Stimulated activated CD4-positive, alpha-beta T cell treated with anti-CD3 and anti-CD28 coated beads, Interleukin-15, amount 100 ng/mL, for 1 hour (primary cell): ENCODE measurements around the gene SH3YL1.

Source experiments
- DNase-seq, 2 donors: peaks; one replicate each; pipeline ENCODE4 v3.0.0-alpha.2; 2020; ENCODE audit warnings: low read depth in 1 of 2, low spot score in 1 of 2

SH3YL1 gene

DNA sequence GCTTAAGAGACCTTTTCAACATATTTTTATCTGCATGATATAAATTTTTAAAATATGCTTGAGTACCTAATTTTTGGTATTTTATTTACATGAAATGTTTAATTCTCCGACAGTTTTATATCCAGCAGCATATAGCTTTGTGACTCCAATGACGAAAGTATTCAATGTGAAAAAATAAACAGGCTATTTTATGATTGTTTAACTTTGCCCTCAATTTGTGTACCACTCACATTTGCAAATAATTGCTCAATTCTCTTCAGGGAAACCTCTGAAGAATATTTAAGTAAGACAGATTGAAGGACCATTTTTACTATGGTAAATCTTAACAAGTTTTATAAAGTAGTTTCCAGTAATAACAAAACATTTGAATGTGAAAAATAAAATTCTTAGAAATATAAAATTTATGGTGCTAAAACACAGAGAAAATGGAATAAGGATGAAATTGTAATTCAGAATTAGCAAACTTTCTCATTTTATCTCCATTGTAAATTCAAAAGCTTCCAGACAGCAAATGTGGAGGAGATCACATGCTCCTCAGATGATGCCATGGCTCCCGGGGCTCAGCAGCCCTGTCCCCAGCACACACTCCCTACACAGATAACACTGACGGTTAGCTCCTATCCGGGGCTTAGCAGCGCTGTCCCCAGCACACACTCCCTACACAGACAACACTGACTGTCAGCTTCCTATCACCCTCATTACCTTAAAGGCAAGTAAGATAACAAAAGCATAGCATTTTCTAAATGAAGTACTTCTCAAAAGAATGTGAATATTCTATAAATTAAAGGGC is 39.7 kb downstream of the SH3YL1 start:
- no peak for DNase-seq

DNA sequence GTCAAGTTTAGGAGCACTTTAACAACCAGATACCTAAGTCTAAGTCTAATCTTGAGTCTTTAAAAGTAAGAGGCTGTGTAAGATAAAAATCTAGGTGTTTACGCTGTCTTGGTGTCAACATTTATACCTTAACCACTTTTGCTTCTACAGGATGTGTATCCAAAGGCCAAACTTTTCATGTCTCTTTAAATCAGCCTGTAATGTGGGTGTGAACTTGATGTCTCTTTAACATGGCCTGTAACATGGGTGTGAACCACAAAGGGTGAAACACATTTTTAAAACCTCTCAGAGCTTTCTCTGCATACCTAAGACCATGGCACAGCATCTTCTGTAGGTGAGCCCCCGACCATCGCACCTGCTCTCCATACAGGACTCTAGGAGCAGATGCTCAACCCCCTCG is 40.4 kb downstream of the SH3YL1 start:
- no peak for DNase-seq

DNA sequence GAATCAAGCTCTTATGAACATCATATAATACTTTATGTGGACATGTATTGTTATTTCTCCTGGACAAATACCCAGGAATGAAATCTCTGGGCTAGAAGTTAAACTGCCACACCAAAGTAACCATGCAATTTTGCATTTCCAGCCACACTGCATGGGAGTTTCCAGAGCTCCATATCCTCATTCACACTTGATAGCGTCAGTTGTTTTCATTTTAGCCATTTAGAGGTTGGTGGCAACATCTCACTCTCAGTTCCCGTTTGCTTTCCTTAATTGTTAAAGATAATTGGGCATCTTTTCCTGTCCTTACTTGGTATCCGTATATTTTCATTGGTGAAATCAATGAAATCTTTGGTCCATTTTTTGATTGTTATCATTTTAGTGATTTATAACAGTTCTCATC is 47.8 kb downstream of the SH3YL1 start:
- DNase-seq = no peak

DNA sequence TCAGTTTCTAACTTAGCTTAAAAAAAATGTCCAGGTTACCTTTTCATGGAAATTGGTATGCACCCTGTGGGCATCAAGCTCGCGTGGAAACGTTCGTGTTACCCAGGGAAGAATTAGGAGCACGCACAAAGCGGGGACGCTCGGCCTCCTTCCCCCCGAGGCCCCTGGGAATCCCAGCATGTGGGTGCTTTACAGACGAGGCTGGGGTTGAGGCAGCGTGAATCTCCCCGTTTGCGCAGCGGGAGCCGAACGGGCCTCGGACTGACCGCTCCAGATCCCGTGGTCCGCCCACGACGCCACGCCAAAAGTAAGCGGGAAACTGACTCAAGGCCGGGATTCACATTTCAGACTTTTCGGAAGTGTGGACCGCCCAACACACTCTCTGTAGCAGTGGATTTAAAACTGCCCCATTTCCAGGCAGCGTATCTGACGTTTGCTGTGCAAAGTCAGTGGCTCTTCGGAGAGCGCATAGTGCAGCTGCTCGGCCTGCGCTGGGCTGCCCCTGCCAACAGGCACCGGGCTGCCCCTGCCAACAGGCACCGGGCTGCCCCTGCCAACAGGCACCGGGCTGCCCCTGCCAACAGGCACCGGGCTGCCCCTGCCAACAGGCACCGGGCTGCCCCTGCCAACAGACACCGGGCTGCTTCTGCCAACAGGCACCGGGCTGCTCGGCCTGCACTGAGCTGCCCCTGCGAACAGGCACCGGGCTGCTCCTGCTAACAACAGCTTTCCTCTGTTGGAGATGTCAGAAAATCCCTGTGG is 49.7 kb downstream of the SH3YL1 start:
- no peak for DNase-seq

DNA sequence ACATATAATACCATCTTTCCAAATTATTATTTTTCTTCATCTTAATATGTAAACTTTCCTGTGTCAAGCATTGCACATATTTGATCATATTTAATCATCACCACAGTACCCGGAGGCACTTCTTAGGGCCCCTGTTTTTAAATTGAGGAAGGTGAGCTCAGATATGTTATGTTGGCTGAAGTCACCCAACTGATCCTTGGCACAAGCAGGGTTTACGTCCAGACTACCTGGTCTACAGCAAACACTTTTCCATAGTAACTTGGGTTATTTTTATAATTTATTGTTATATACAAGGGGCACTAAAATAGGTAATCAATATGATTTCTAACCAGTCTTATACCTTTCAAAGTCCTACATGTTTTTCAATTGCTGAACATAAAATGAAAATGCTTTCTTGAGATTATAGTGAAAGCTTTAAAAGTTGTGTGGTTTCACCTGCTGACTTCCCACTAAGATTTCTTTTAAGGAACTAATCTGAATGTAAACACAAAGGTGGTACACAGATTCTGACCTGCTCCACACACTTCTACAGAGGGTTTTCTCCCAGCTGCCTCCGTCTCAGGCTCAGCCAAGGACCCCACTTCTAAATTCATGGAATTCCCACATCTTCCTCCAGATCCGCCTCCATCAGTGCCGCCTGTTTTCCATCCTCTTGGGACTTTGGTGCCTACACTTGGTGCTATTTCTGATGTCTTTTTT is 52.2 kb downstream of the SH3YL1 start:
- DNase-seq = no peak

DNA sequence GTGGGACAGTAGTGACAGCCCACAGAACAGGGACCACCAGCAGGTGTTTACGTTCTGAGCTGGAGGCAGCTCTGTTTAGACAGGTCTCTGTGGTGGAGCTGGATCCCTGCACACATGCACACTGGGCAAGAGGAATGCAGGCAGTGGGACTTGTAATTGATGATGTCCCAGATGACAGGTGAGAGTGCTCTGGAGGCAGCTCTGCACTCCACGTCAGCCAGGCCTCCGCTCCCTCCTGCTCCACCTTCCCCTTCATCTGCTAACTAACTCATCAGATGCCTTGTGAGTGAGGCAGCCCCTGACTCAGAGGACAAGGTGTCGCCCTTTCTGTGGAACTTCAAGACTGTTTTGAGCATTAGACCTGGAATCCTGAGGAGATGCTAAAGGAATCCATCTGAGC is 53.2 kb downstream of the SH3YL1 start:
- no peak for DNase-seq

DNA sequence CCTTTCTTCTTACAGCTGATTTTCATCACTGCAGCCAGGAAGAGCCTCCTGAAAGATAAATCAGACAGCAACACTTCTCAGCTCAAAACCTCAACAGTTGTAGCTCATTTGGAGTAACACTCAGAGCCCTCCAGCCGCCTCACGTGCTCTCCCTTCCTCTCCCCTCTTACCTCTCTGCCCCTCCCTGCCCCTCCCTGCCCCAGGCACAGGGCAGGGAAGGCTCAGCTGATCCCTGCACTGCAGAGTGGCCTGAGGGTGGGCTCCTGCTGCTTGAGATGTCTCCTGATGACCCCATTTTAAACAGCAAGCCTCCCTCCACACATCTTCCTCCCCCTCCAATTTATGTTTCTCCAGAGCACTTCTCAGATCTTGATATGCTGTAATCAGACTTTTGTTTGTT is 54.4 kb downstream of the SH3YL1 start:
- DNase-seq = no peak

DNA sequence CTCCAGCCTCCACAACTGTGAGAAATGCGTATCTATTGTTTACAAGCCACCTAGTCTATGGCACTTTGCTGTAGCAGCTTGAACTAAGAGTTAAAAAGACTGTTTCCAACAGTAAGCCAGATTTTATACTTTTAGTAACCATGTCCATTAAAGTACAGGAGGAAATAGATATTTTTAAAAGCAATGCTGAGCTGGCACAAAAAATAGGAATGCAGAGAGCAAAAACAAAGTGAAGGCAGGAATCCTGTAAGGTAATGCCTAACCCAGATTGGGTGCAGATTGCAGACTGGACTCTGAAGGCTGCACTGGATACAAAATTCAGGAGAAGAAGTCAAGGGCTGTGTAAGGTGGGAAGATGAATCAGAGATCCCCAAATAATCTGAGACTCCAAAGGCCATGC is 55.5 kb downstream of the SH3YL1 start:
- DNase-seq = no peak

DNA sequence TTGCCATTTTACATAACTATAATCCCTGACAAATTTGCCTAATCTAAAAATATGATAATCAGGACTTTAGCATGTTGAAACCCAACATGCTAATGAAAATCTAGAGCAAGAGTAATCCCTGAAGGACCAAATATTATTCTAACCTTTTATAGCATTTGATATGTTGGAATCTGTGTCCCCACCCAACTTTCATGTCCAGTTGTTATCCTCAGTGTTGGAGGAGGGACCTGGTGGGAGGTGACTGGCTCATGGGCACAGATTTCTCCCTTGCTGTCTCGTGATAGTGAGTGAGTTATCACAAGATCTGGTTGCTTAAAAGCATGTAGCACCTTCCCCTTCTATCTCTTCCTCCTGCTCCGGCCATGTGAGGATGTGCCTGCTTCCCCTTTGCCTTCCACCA is 59.8 kb downstream of the SH3YL1 start:
- no peak for DNase-seq

DNA sequence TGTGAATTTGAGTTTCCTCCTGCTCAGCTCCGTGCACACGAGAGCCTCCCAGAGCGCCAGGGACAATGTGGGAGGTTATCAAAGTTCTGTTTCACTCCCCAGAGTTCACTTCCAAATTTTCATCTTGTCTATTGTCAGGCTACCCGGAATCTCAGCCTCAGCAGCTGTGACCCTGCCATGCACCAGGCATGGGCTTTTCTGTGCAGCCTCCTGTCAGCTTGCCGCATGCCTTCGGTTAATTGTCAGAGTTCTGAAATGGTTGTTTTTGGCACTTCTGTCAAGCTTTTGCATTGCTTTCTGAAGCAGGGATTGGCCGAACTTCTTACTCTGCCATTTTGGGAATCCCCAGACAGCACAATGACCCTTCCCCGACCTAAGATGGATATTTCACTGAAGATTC is 60.4 kb downstream of the SH3YL1 start:
- DNase-seq = no peak

DNA sequence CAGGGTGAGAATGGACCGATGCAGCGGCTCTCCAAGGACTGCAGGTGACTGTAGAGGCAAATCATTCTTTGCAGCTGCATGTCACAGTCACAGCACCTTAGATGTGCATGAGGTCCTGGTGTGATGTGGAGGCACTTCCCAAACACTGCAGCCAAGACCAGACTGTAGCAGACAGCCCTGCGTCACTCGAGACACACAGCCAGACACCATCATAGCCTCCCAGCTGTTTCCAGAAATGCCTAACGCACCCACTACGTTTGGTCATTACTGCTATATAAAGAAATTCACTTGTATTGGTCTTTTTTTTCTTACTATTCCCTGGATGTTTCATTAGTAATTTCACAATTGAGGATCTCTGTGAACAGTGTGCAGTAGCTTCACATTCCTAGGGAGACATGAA is 60.9 kb downstream of the SH3YL1 start:
- no peak for DNase-seq

DNA sequence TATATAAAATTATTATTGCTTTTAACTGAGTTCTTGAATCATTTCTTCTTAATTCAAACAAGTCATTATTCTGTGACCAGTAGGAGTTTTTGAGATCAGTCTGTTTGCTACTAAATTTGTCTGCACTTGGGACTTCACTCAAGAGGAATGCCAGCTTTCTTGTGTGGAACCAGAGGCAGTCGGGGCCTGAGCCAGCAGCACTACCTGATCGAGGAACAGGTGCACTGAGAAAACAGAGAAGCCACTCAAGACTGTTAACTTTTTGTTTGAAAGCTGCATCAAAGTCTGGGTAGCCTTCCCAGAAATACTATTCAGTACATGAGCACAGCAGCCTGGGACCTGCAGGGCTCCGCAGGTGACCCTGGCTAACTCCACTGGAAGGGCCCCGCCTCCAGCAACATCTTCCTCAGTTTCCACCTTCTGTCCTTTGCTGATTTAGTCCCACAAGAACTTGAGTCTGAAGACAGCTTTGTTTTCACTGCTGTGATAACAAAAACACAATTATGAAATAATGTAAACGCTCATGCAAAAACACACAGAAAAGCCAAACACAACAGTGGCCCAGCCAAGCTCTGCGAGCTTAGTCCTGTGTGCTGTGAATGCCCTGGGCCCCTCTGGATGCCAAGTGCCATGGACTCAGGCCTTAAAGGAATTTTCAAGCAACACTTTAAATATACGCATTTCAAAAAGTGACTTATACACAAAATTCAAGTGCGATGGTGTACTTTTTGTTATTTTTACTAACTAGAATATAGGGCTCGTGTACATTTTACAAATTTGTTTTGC is 62.0 kb downstream of the SH3YL1 start:
- DNase-seq = no peak

DNA sequence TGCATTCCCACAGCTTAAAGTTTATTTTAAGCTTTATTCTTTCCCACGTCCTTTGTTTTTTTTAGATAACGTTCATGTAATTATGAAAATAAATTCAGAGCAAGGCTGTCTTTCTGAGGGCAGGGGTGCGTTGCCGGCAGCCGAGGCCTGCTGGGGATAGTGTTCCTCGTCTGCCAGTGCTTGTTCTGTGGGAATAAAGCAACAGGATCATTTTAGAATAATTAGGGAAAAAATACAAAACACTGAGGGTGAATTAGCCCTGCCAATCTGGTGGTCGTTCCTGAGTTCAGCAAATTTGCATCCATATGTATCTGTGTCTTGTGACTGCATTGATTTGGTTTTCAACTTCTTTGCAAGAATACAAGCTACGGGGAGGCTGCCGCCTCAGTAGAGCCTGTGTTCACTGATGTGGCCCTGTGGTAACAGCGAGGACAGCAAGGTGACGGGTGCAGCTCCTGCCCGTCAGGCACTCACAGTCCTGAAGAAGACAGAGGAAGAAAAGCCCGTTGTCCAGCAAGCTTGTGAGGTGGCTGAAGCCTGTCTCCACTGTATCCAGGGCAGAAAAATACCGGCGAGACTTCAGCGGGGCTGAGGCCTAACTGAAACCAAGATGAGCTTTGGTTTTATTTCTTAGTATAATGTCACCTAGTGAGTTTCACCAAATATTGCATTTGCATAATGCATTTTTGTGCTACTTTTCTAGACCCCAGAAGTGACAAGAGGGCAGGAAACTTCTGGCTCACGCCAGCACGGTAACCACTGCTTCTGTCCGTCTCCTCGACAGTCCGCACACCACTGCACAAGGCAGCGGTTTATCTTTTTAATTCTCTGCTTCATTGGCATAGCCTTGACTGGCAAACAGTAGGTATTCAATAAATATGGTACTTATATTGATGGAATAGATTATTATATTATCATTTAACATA is 64.5 kb downstream of the SH3YL1 start:
- DNase-seq = no peak

DNA sequence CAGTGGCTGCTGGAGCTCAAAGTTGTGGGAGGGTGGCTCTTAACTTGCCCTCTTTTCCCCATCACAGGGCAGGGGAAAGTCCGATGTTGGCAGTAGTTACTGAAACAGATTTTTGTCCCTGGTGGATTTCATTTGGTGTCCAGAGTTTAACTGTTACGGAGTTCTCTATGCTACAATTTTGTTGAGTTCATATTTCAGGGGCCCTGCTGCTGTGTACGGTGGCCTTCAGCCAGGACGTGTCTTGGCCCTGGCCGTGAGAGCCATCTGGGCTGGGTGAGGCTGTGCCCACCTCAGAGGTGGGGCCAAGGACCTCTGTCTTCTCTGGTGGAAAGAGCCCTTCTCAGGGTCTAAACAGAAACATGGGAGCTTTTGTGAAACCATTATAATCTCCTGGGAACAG is 67.4 kb downstream of the SH3YL1 start:
- DNase-seq = no peak

DNA sequence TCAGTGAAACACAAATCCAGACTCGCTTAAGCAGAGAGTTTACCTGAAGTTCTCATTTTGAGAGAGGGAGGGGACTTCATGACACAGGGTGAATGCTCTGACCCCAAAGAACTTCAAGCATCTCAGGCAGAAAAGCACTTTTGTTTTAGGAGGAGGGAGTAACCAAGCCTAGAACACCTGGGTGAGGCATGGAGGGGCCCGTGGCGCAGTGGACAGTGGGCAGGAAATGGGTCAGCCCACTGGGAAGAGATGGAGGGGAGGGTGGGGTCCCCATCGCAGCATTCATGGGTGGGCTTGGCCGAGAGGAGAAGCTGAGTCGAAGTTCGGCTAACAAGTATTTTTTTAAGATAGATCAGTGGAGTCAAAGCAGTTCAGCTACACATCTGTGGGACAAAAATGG is 67.9 kb downstream of the SH3YL1 start:
- no peak for DNase-seq

DNA sequence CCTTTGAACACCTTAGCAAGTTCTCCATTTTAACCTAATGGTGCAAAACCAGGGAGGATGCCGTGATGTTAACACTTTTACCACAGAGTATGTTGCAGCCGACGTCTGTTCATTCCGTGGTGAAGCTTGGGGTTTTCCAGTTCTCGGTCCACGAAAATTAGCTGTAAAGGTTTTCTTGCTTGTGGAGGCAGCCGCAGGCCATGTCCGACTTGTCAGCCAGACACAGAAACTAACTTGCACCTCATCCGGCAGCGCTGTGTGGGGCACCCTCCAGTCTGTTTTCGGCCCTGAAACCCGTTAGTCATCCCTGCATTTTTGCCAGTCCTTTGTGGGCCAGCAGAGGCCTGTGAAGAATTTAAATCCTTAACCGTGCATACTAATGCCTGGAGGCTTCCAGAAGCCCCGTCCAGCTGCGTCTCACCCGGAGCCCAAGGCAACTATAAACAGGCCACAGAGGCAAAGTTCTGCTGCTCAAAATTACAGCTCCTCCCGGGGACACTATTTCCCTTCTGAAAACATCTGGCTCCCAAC is 70.6 kb downstream of the SH3YL1 start:
- no peak for DNase-seq

DNA sequence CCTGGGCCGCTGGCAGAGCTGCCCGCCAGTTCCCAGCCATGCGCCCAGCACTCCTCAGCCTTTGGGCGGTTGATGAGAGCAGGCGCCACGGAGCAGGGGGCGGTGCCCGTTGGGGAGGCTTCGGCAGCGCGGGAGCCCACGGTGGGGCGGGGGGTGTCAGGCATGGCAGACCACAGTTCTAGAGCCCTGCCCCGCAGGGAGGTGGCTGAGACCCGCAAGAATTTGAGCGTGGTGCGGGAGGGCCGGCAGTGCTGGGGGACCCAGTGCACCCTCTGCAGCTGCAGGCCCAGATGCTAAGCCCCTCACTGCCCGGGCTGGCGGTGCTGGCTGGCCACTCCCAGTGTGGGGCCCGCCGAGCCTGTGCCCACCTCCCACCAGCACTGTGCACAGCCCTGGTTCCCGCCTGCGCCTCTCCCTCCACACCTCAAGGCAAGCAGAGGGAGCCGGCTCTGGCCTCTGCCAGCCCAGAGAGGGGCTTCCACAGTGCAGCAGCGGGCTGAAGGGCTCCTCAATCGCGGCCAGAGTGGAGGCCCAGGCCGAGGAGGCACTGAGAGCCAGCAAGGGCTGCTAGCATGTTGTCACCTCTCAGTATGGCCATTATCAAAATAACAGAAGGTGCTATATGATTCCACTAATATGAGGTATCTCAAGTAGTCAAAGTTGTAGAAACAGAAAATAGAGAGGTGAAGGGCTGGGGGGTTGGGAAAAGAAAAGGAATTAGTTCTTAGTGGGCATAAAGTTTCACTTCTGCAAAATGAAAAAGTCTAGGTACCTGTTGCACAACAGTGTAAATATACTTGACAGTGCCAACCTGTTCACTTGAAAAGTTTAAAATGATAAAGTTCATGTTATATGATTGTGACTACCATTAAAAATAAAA is 72.3 kb downstream of the SH3YL1 start:
- DNase-seq = no peak

DNA sequence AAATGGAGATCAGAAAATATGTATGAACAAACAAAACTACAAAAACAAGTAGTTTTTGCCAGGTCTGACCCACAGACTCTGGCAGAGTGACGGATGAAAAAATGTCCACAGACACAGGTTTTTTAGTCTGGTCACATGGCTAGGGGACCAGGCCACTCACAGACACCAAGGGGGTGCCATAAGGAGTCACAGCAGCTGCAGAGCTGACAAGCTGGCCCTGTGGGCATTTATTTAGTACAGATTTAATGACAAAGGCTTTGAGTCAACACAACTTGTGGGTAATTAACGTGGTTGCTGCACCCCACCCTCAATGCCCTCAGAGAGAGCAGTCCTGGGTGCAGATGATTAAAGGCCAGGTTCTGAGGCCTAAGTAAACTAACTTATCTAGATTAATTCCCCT is 76.0 kb downstream of the SH3YL1 start:
- no peak for DNase-seq

DNA sequence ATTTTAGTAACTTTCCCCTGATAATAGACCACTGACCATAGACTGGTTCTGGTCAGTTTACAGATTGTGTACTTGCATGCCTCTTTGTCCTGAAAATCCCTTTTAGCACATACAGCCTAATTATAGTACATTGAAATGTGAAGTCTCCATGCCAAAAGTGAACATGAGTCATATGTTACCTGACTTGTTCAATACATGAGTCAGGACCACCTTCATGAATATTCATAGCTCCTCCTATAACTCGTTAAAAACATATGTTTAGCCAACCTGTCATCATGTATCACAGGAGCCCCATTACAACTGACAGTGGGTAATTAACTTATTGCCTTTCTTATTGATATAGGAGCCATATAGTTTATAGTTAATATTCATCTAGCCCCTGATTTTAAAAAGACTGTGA is 78.6 kb downstream of the SH3YL1 start:
- no peak for DNase-seq
